HG02623 (cell line): ENCODE results near the gene ADCY10.
"Not testable (repeated sequence)": the region's sequence is repeated elsewhere in the genome, so short reads cannot be mapped to it uniquely, and the experiment has no call there.

Source experiments
- ATAC-seq: cut with Tn5 transposase; IDR thresholded peaks from one replicate; pipeline ENCODE4 v1.9.1; 2021; ENCODE audit warnings: moderate library complexity; ENCODE audit not compliant: unreplicated experiment

Gene ADCY10

GRCh38 chr1:167893798-167894197 is 20.1 kb downstream of the ADCY10 start:
- no peak for ATAC-seq

- ATAC-seq, result no peak
Measured at GRCh38 chr1:167890400-167890799, 23.5 kb downstream of the ADCY10 start.

- ATAC-seq, result not testable (repeated sequence)
Measured at GRCh38 chr1:167887187-167887586, 26.7 kb downstream of the ADCY10 start.

GRCh38 chr1:167882376-167882775 is 31.6 kb downstream of the ADCY10 start:
- ATAC-seq, result no peak

GRCh38 chr1:167881786-167882185 is 32.1 kb downstream of the ADCY10 start:
- ATAC-seq, result no peak

GRCh38 chr1:167881069-167881468 is 32.9 kb downstream of the ADCY10 start:
- no peak for ATAC-seq

- ATAC-seq, result no peak
Measured at GRCh38 chr1:167880580-167881021, 33.3 kb downstream of the ADCY10 start.

GRCh38 chr1:167879508-167879907 is 34.4 kb downstream of the ADCY10 start:
- no peak for ATAC-seq

- ATAC-seq, result no peak
Measured at GRCh38 chr1:167878372-167879160, 35.4 kb downstream of the ADCY10 start.

- ATAC-seq, result no peak
Measured at GRCh38 chr1:167876597-167877175, 37.2 kb downstream of the ADCY10 start.

- no peak for ATAC-seq
Measured at GRCh38 chr1:167871331-167871730, 42.6 kb downstream of the ADCY10 start.

- not testable (repeated sequence) for ATAC-seq
Measured at GRCh38 chr1:167869157-167870001, 44.6 kb downstream of the ADCY10 start.

GRCh38 chr1:167866739-167867414 is 47.1 kb downstream of the ADCY10 start:
- not testable (repeated sequence) for ATAC-seq

- ATAC-seq, result not testable (repeated sequence)
Measured at GRCh38 chr1:167866326-167866725, 47.6 kb downstream of the ADCY10 start.

- ATAC-seq, result not testable (repeated sequence)
Measured at GRCh38 chr1:167865804-167866308, 48.1 kb downstream of the ADCY10 start.

GRCh38 chr1:167865193-167865592 is 48.7 kb downstream of the ADCY10 start:
- not testable (repeated sequence) for ATAC-seq

- no peak for ATAC-seq
Measured at GRCh38 chr1:167864392-167865032, 49.4 kb downstream of the ADCY10 start.

GRCh38 chr1:167863921-167864279 is 50.0 kb downstream of the ADCY10 start:
- ATAC-seq, result no peak

- ATAC-seq, result not testable (repeated sequence)
Measured at GRCh38 chr1:167863191-167863920, 50.6 kb downstream of the ADCY10 start.
